Colonic mucosa (tissue), 4 donors: ENCODE data around the gene VASN. TPM values are rescaled to one million over a fixed set of nuclear protein-coding genes. Genes with fewer than 3 reads are reported as not detected.

ENCODE experiments used
- DNase-seq: peaks from one replicate; pipeline ENCODE4 v3.0.0-alpha.2; 2020
- H3K27ac ChIP-seq: fragments of 200-600 bp; one replicate; pipeline ENCODE4 v1.8.0; 2021
- H3K27me3 ChIP-seq: fragments of 200-600 bp; one replicate; pipeline ENCODE4 v1.8.0; 2021
- H3K36me3 ChIP-seq: fragments of 200-600 bp; one replicate; pipeline ENCODE4 v1.8.0; 2021
- H3K4me1 ChIP-seq: fragments of 200-600 bp; one replicate; pipeline ENCODE4 v1.8.0; 2021; ENCODE audit warnings: mild to moderate bottlenecking
- H3K4me3 ChIP-seq: fragments of 200-600 bp; one replicate; pipeline ENCODE4 v1.8.0; 2021
- H3K9ac ChIP-seq, 2 donors: one replicate each; pipeline ENCODE4 v1.7.0; 2013; ENCODE audit warnings: control low read depth in 2 of 2, low read depth in 2 of 2, low read length in 2 of 2
- H3K9me3 ChIP-seq: fragments of 200-600 bp; one replicate; pipeline ENCODE4 v1.8.0; 2021
- CTCF ChIP-seq: fragments of 200-600 bp; IDR thresholded peaks from one replicate; pipeline ENCODE4 v1.8.0; 2022; ENCODE audit warnings: antibody characterized with exemption, mild to moderate bottlenecking
- intact Hi-C: fragments of 100-400 bp; cut with DNase I; formaldehyde crosslinking; loops from one replicate; pipeline ENCODE4 v1.14.1; 2022
- total RNA-seq, 2 donors: library from RNA; stranded (reverse); fragmentation: NEBNext Ultra II Directional in 1 of 2; extraction: Animal tissue kit (Norgen Biotek cat#: 25700) in 1 of 2; gene quantifications; one replicate each; pipeline ENCODE4 v1.2.1, GENCODE V29; 2021
- donor health status: healthy.
- donor health status: DM: no; HTN: no; CAD: no.
- donor health status: DM: no; HTN: no; CAD: no.

The VASN gene
- total RNA-seq, 2 donors from 2014 or later: 2.7 to 4.1 TPM

GRCh38 chr16:4354512-4355409 lies 16.9 kb upstream of the VASN start:
- Histone ChIP-seq H3K27me3 (no peaks in the 10 kb centered on the region), H3K4me3 (no peak overlapping the region), H3K27ac (no peak overlapping the region), H3K4me1 (peaks cover 7% of the 10 kb centered on the region), H3K9ac (no peak overlapping the region), H3K36me3 (no peaks in the 10 kb centered on the region), H3K9me3 (no peaks in the 10 kb centered on the region)
- DNase-seq: no peak
- no peak for TF ChIP-seq CTCF
- intact Hi-C loops: no loop called here

GRCh38 chr16:4356820-4357219 lies 14.8 kb upstream of the VASN start:
- intact Hi-C loops: no loop called here
- no peaks in the 10 kb centered on the region for H3K36me3 ChIP-seq
- no peak for TF ChIP-seq CTCF

GRCh38 chr16:4358236-4358635 lies 13.4 kb upstream of the VASN start:
- H3K9ac ChIP-seq: no peak overlapping the region
- no peaks in the 10 kb centered on the region for H3K36me3 ChIP-seq
- H3K9me3 ChIP-seq: no peaks in the 10 kb centered on the region
- no peak for DNase-seq
- no peak overlapping the region for H3K4me3 ChIP-seq
- H3K4me1 ChIP-seq: no peaks in the 10 kb centered on the region
- intact Hi-C loops: no loop called here
- no peaks in the 10 kb centered on the region for H3K27me3 ChIP-seq
- H3K27ac ChIP-seq: no peak overlapping the region
- no peak for TF ChIP-seq CTCF

More at GRCh38 chr16:4356820-4357219, 14.8 kb upstream of the VASN start:
- H3K9ac ChIP-seq: no peak overlapping the region
- H3K9me3 ChIP-seq: no peaks in the 10 kb centered on the region
- H3K4me1 ChIP-seq: no peaks in the 10 kb centered on the region
- H3K27me3 ChIP-seq: no peaks in the 10 kb centered on the region
- no peak overlapping the region for H3K4me3 ChIP-seq
- no peak for DNase-seq
- H3K27ac ChIP-seq: no peak overlapping the region

- Histone ChIP-seq H3K27ac (no peak overlapping the region), H3K4me3 (no peak overlapping the region), H3K9ac (no peak overlapping the region), H3K36me3 (no peaks in the 10 kb centered on the region), H3K27me3 (no peaks in the 10 kb centered on the region), H3K9me3 (no peaks in the 10 kb centered on the region), H3K4me1 (no peaks in the 10 kb centered on the region)
- intact Hi-C loops: loop anchor here (1.0 kb wide), 1 partner anchor 43 kb away; no protein-coding TSS in a partner anchor
- TF ChIP-seq CTCF: peak; percentile 92
- DNase-seq: peak; percentile 56
Measured at GRCh38 chr16:4358831-4359561, 12.7 kb upstream of the VASN start.

GRCh38 chr16:4359914-4360313 lies 11.7 kb upstream of the VASN start:
- no peak overlapping the region for H3K9ac ChIP-seq
- DNase-seq: no peak
- intact Hi-C loops: loop anchor here (1.0 kb wide), 1 partner anchor 42 kb away; no protein-coding TSS in a partner anchor
- H3K4me1 ChIP-seq: no peaks in the 10 kb centered on the region
- no peaks in the 10 kb centered on the region for H3K9me3 ChIP-seq
- H3K27ac ChIP-seq: no peak overlapping the region
- no peaks in the 10 kb centered on the region for H3K36me3 ChIP-seq
- no peak overlapping the region for H3K4me3 ChIP-seq
- TF ChIP-seq CTCF: no peak
- H3K27me3 ChIP-seq: no peaks in the 10 kb centered on the region
